ENCODE results near the gene CEP78.

Gene CEP78

GRCh38 chr9:78269784-78270183 lies 33.9 kb downstream of the CEP78 start:
- no peaks in the 10 kb centered on the region for H3K4me1 ChIP-seq (ENCODE audit: insufficient read depth, low read length, poor library complexity, severe bottlenecking)
- H3K79me2 ChIP-seq (ENCODE audit: insufficient read depth, low read length), result no peaks in the 10 kb centered on the region

GRCh38 chr9:78272307-78272706 lies 36.4 kb downstream of the CEP78 start:
- no peaks in the 10 kb centered on the region for H3K4me1 ChIP-seq (ENCODE audit: insufficient read depth, low read length, poor library complexity, severe bottlenecking)
- no peak for TF ChIP-seq EZH2phosphoT487 (IDR thresholded peaks at IDR 0.05; ENCODE audit: borderline replicate concordance)
- TF ChIP-seq, protein P1, sequence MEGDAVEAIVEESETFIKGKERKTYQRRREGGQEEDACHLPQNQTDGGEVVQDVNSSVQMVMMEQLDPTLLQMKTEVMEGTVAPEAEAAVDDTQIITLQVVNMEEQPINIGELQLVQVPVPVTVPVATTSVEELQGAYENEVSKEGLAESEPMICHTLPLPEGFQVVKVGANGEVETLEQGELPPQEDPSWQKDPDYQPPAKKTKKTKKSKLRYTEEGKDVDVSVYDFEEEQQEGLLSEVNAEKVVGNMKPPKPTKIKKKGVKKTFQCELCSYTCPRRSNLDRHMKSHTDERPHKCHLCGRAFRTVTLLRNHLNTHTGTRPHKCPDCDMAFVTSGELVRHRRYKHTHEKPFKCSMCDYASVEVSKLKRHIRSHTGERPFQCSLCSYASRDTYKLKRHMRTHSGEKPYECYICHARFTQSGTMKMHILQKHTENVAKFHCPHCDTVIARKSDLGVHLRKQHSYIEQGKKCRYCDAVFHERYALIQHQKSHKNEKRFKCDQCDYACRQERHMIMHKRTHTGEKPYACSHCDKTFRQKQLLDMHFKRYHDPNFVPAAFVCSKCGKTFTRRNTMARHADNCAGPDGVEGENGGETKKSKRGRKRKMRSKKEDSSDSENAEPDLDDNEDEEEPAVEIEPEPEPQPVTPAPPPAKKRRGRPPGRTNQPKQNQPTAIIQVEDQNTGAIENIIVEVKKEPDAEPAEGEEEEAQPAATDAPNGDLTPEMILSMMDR (conservative IDR thresholded peaks at IDR 0.05; ENCODE audit: low read length), result no peak
- H3K4me3 ChIP-seq (ENCODE audit: low read length, poor library complexity, severe bottlenecking), result no peak overlapping the region

More at GRCh38 chr9:78269784-78270183, 33.9 kb downstream of the CEP78 start:
- no peak overlapping the region for H3K9ac ChIP-seq (ENCODE audit: low read depth, low read length, poor library complexity, severe bottlenecking)
- TF ChIP-seq, protein P1 (conservative IDR thresholded peaks at IDR 0.05; ENCODE audit: low read length), result no peak
- TF ChIP-seq EZH2phosphoT487 (IDR thresholded peaks at IDR 0.05; ENCODE audit: borderline replicate concordance), result no peak
- no peaks in the 10 kb centered on the region for H4K20me1 ChIP-seq (ENCODE audit: insufficient read depth, low read length, poor library complexity, severe bottlenecking)
- no peak overlapping the region for H2AFZ ChIP-seq (ENCODE audit: low read length)
- H3K36me3 ChIP-seq (ENCODE audit: insufficient read depth, low read length), result peaks cover 59% of the 10 kb centered on the region
- H3K4me3 ChIP-seq (ENCODE audit: low read length, poor library complexity, severe bottlenecking), result no peak overlapping the region
- H3K4me2 ChIP-seq (ENCODE audit: low read depth, low read length, poor library complexity, severe bottlenecking), result no peak overlapping the region
- H3K9me2 ChIP-seq (replicated peaks; ENCODE audit: low read depth, low read length), result no peaks in the 10 kb centered on the region
- no peaks in the 10 kb centered on the region for H3K9me3 ChIP-seq (ENCODE audit: insufficient read depth, low read depth, low read length)
- no peaks in the 10 kb centered on the region for H3F3A ChIP-seq (ENCODE audit: low read depth)
- H3K27me3 ChIP-seq (ENCODE audit: insufficient read depth, low read length, poor library complexity, severe bottlenecking), result no peaks in the 10 kb centered on the region

DNA sequence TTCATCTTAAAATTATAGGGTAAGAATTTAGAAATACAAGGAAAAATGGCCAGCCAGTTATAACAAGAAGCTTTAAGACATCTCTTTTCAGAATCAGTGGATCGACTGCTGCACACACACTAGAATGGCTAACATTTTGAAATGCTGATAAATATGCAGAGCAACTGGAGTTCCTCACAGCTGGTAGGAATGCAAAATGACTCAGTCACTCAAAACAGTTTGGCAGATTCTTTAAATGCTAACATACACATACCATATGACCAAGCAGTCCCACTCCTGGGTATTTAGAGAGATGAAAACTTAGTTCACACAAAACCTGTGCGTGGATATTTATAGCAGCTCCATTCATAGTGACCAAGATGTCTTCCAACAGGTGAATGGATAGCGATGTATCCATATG lies 37.9 kb downstream of the CEP78 start:
- H3K27me3 ChIP-seq (ENCODE audit: insufficient read depth, low read length, poor library complexity, severe bottlenecking), result no peaks in the 10 kb centered on the region
- no peaks in the 10 kb centered on the region for H3F3A ChIP-seq (ENCODE audit: low read depth)
- H3K9me2 ChIP-seq (replicated peaks; ENCODE audit: low read depth, low read length), result no peaks in the 10 kb centered on the region
- no peak overlapping the region for H3K4me3 ChIP-seq (ENCODE audit: low read length, poor library complexity, severe bottlenecking)
- H3K4me2 ChIP-seq (ENCODE audit: low read depth, low read length, poor library complexity, severe bottlenecking), result no peak overlapping the region
- TF ChIP-seq EZH2phosphoT487 (IDR thresholded peaks at IDR 0.05; ENCODE audit: borderline replicate concordance), result no peak
- TF ChIP-seq, protein P1 (conservative IDR thresholded peaks at IDR 0.05; ENCODE audit: low read length), result no peak
- no peak overlapping the region for H3K9ac ChIP-seq (ENCODE audit: low read depth, low read length, poor library complexity, severe bottlenecking)
- no peak overlapping the region for H2AFZ ChIP-seq (ENCODE audit: low read length)
- no peaks in the 10 kb centered on the region for H3K4me1 ChIP-seq (ENCODE audit: insufficient read depth, low read length, poor library complexity, severe bottlenecking)
- H4K20me1 ChIP-seq (ENCODE audit: insufficient read depth, low read length, poor library complexity, severe bottlenecking), result no peaks in the 10 kb centered on the region
- peaks cover 26% of the 10 kb centered on the region; the same call in 1 of the 2 replicates for H3K36me3 ChIP-seq (ENCODE audit: insufficient read depth, low read length)
- H3K9me3 ChIP-seq (ENCODE audit: insufficient read depth, low read depth, low read length), result no peaks in the 10 kb centered on the region
- no peaks in the 10 kb centered on the region for H3K79me2 ChIP-seq (ENCODE audit: insufficient read depth, low read length)

More at GRCh38 chr9:78272307-78272706, 36.4 kb downstream of the CEP78 start:
- Histone ChIP-seq H3F3A (ENCODE audit: low read depth) (no peaks in the 10 kb centered on the region), H2AFZ (ENCODE audit: low read length) (no peak overlapping the region), H3K36me3 (ENCODE audit: insufficient read depth, low read length) (peaks cover 37% of the 10 kb centered on the region; the same call in 1 of the 2 replicates), H3K9me2 (replicated peaks; ENCODE audit: low read depth, low read length) (no peaks in the 10 kb centered on the region), H3K27me3 (ENCODE audit: insufficient read depth, low read length, poor library complexity, severe bottlenecking) (no peaks in the 10 kb centered on the region), H4K20me1 (ENCODE audit: insufficient read depth, low read length, poor library complexity, severe bottlenecking) (no peaks in the 10 kb centered on the region), H3K79me2 (ENCODE audit: insufficient read depth, low read length) (no peaks in the 10 kb centered on the region), H3K4me2 (ENCODE audit: low read depth, low read length, poor library complexity, severe bottlenecking) (no peak overlapping the region), H3K9me3 (ENCODE audit: insufficient read depth, low read depth, low read length) (no peaks in the 10 kb centered on the region), H3K9ac (ENCODE audit: low read depth, low read length, poor library complexity, severe bottlenecking) (no peak overlapping the region)

Data from Loucy (cell line).